H1 (cell line): ENCODE measurements around the gene GPR25. TPM values are rescaled to one million over a fixed set of nuclear protein-coding genes. Genes with fewer than 3 reads are reported as not detected.

ENCODE experiments used
- CTCF ChIA-PET: fragments of 300-600 bp; sonication (Branson Sonifier 250); formaldehyde crosslinking; loops from one replicate; lab custom pipeline; 2021; ENCODE audit not compliant: partially characterized antibody; lab: Charles Lee
- POLR2A ChIA-PET: fragments of 300-600 bp; sonication (Branson Sonifier 250); formaldehyde crosslinking; loops from one replicate; lab custom pipeline; 2021; ENCODE audit warnings: inconsistent platforms; ENCODE audit not compliant: partially characterized antibody; lab: Charles Lee
- DNase-seq, 2 experiments: peaks; one replicate each; pipeline versions ENCODE4 v3.0.0 to v3.0.0-alpha.2; 2010 to 2022; ENCODE audit warnings: low spot score in 2 of 2, low read depth in 1 of 2, mixed read lengths in 1 of 2
- FAIRE-seq: peaks from 2 replicates; lab custom pipeline; 2011; peaks lifted over from hg19 to GRCh38; lab: Jason Lieb, UNC
- H2AFZ ChIP-seq: 2 replicates; pipeline ENCODE4 v1.8.1; 2012; ENCODE audit warnings: low read length, inconsistent platforms
- H2AK5ac ChIP-seq: 2 replicates; pipeline ENCODE4 v1.6.1; 2013; ENCODE audit warnings: low read depth, low read length
- H2BK120ac ChIP-seq: replicated peaks from 2 replicates; pipeline ENCODE3; 2013; ENCODE audit warnings: low read depth, low read length, inconsistent platforms
- H2BK12ac ChIP-seq: 2 replicates; pipeline ENCODE4 v1.6.1; 2013; ENCODE audit warnings: low read depth, low read length
- H2BK15ac ChIP-seq: 2 replicates; pipeline ENCODE4 v1.6.1; 2013; ENCODE audit warnings: low read length
- H2BK20ac ChIP-seq: 2 replicates; pipeline ENCODE4 v1.6.1; 2013; ENCODE audit warnings: low read length
- H2BK5ac ChIP-seq: 2 replicates; pipeline ENCODE4 v1.6.1; 2013; ENCODE audit warnings: low read depth, low read length
- H3K14ac ChIP-seq: 2 replicates; pipeline ENCODE4 v1.6.1; 2013; ENCODE audit warnings: inconsistent platforms; ENCODE audit not compliant: insufficient read length
- H3K18ac ChIP-seq: 2 replicates; pipeline ENCODE4 v1.6.1; 2013; ENCODE audit warnings: low read length; ENCODE audit errors: extremely low read depth
- H3K23ac ChIP-seq: 2 replicates; pipeline ENCODE4 v1.6.1; 2013; ENCODE audit warnings: inconsistent platforms; ENCODE audit not compliant: insufficient read length
- H3K23me2 ChIP-seq: 2 replicates; pipeline ENCODE4 v1.6.1; 2013; ENCODE audit warnings: low read depth, low read length
- H3K27ac ChIP-seq: 2 replicates; pipeline ENCODE4 v1.6.1; 2011; ENCODE audit warnings: low read depth, low read length, inconsistent platforms
- H3K27me3 ChIP-seq, 4 experiments: replicated peaks in 1 of 4; 1 replicate in 1 of 4; 2 replicates in 3 of 4; pipeline versions ENCODE4 v1.6.1 to v1.8.1; 2011 to 2013; ENCODE audit warnings: low read length in 3 of 4, mild to moderate bottlenecking in 3 of 4, inconsistent platforms in 2 of 4, mixed read lengths in 2 of 4, moderate library complexity in 1 of 4; ENCODE audit not compliant: control insufficient read depth in 3 of 4, insufficient read depth in 3 of 4; ENCODE audit errors: extremely low read depth in 1 of 4
- H3K36me3 ChIP-seq, 4 experiments: 2 replicates each; pipeline versions ENCODE4 v1.6.1 to v1.8.1; 2011 to 2013; ENCODE audit warnings: mild to moderate bottlenecking in 4 of 4, low read length in 3 of 4, moderate library complexity in 2 of 4, control low read depth in 1 of 4, inconsistent platforms in 1 of 4; ENCODE audit not compliant: insufficient read depth in 4 of 4, control insufficient read depth in 2 of 4
- H3K4ac ChIP-seq: replicated peaks from 2 replicates; pipeline ENCODE3; 2013; ENCODE audit warnings: low read length, low read depth, mixed read lengths, inconsistent platforms; ENCODE audit not compliant: insufficient read length
- H3K4me1 ChIP-seq, 4 experiments: replicated peaks in 1 of 4; 1 replicate in 1 of 4; 2 replicates in 3 of 4; pipeline versions ENCODE4 v1.6.1 to v1.8.1; 2011 to 2013; ENCODE audit warnings: low read length in 3 of 4, inconsistent platforms in 2 of 4, mixed read lengths in 1 of 4; ENCODE audit not compliant: insufficient read depth in 4 of 4, control insufficient read depth in 3 of 4
- H3K4me2 ChIP-seq, 2 experiments: 2 replicates each; pipeline versions ENCODE4 v1.6.1 to v1.8.1; 2011 to 2013; ENCODE audit warnings: low read depth in 2 of 2, low read length in 2 of 2, control low read depth in 1 of 2, inconsistent platforms in 1 of 2, mild to moderate bottlenecking in 1 of 2; ENCODE audit not compliant: insufficient read depth in 1 of 2
- H3K4me3 ChIP-seq, 4 experiments: fragments of 200-600, 300-600 bp in 1 of 4; sonication (generic), shearing (Covaris generic), sonication (Bioruptor Twin) in 1 of 4; 2 replicates each; pipeline versions ENCODE4 v1.5.1 to v1.8.1; 2011 to 2016; ENCODE audit warnings: low read length in 4 of 4, low read depth in 3 of 4, control low read depth in 2 of 4, inconsistent platforms in 2 of 4, mild to moderate bottlenecking in 2 of 4, mixed read lengths in 1 of 4, moderate library complexity in 1 of 4; ENCODE audit not compliant: insufficient read depth in 2 of 4; ENCODE audit errors: extremely low read depth in 1 of 4
- H3K56ac ChIP-seq: replicated peaks from 2 replicates; pipeline ENCODE3; 2013; ENCODE audit warnings: low read depth, mild to moderate bottlenecking, mixed read lengths, low read length, inconsistent platforms; ENCODE audit not compliant: insufficient read length
- H3K79me1 ChIP-seq: 2 replicates; pipeline ENCODE4 v1.6.1; 2013; ENCODE audit warnings: low read depth, low read length, control low read depth
- H3K79me2 ChIP-seq, 2 experiments: 2 replicates each; pipeline versions ENCODE4 v1.6.1 to v1.8.1; 2012 to 2013; ENCODE audit warnings: low read length in 2 of 2, mild to moderate bottlenecking in 2 of 2, inconsistent platforms in 1 of 2; ENCODE audit not compliant: insufficient read depth in 2 of 2, control insufficient read depth in 1 of 2
- H3K9ac ChIP-seq, 4 experiments: replicated peaks in 1 of 4; 1 replicate in 1 of 4; 2 replicates in 3 of 4; pipeline versions ENCODE4 v1.6.1 to v1.8.1; 2011 to 2013; ENCODE audit warnings: low read depth in 3 of 4, low read length in 3 of 4, control low read depth in 2 of 4, mild to moderate bottlenecking in 2 of 4, moderate library complexity in 2 of 4, inconsistent platforms in 1 of 4; ENCODE audit errors: extremely low read depth in 1 of 4
- H3K9me3 ChIP-seq, 2 experiments: 2 replicates each; pipeline versions ENCODE4 v1.6.1 to v1.8.1; 2012 to 2013; ENCODE audit warnings: mild to moderate bottlenecking in 2 of 2, moderate library complexity in 2 of 2, control low read depth in 1 of 2, inconsistent platforms in 1 of 2, low read depth in 1 of 2, low read length in 1 of 2, mixed read lengths in 1 of 2; ENCODE audit not compliant: insufficient read depth in 2 of 2
- H4K20me1 ChIP-seq, 2 experiments: replicated peaks in 1 of 2; 2 replicates each; pipeline versions ENCODE3 to v1.8.1; 2011 to 2013; ENCODE audit warnings: inconsistent platforms in 2 of 2, low read length in 2 of 2, mild to moderate bottlenecking in 1 of 2; ENCODE audit not compliant: insufficient read depth in 2 of 2, control insufficient read depth in 1 of 2
- H4K5ac ChIP-seq: 2 replicates; pipeline ENCODE4 v1.6.1; 2013; ENCODE audit warnings: low read length, low read depth, mixed read lengths, inconsistent platforms; ENCODE audit not compliant: insufficient read length
- H4K8ac ChIP-seq: 2 replicates; pipeline ENCODE4 v1.8.0; 2013; ENCODE audit warnings: mild to moderate bottlenecking, moderate library complexity, low read length, inconsistent platforms; ENCODE audit not compliant: insufficient read depth; ENCODE audit errors: extremely low read depth
- H4K91ac ChIP-seq: replicated peaks from 2 replicates; pipeline ENCODE3; 2013; ENCODE audit warnings: low read length, mixed read lengths, inconsistent platforms; ENCODE audit not compliant: insufficient read length
- CBX5 ChIP-seq: fragments of 300-800, 300-1000 bp; sonication (generic); IDR thresholded peaks from 2 replicates; pipeline ENCODE4 v1.7.1; 2016; ENCODE audit warnings: antibody characterized with exemption, low read length, low read depth
- KDM5A ChIP-seq: fragments of 200-600 bp; IDR thresholded peaks from 2 replicates; pipeline ENCODE4 v1.7.1; 2012; ENCODE audit warnings: mild to moderate bottlenecking, low read length, inconsistent platforms, mixed read lengths
- RAD21 ChIP-seq, 2 experiments: IDR thresholded peaks in 1 of 2; conservative IDR thresholded peaks in 1 of 2; 2 replicates each; pipeline ENCODE4 v1.6.1; 2011; ENCODE audit warnings: low read depth in 2 of 2, low read length in 2 of 2, improper control_type of control experiment in 1 of 2, inconsistent platforms in 1 of 2, mild to moderate bottlenecking in 1 of 2, moderate library complexity in 1 of 2
- SIX5 ChIP-seq: IDR thresholded peaks from 2 replicates; pipeline ENCODE4 v1.6.1; 2011; ENCODE audit warnings: mild to moderate bottlenecking, low read depth, low read length
- SRF ChIP-seq: IDR thresholded peaks from 2 replicates; pipeline ENCODE4 v1.6.1; 2011; ENCODE audit warnings: mild to moderate bottlenecking, low read depth, low read length, moderate library complexity
- WGBS, 2 experiments: shearing (Covaris generic) in 1 of 2; methylation state at CpG; one replicate each; pipeline versions ENCODE4 v1.1.6 to v1.1.7; 2013 to 2015; ENCODE audit warnings: low lambda C conversion rate in 2 of 2, mixed read lengths in 2 of 2, inconsistent platforms in 1 of 2, low coverage in 1 of 2, missing lambda C conversion rate in 1 of 2; ENCODE audit not compliant: insufficient replicate concordance in 2 of 2, insufficient coverage in 1 of 2, insufficient read length in 1 of 2; ENCODE audit errors: extremely low coverage in 1 of 2, missing lambda C conversion rate in 1 of 2; 5-methylcytosine and 5-hydroxymethylcytosine counted together
- polyA plus RNA-seq, 7 experiments: library from polyadenylated mRNA; depleted of rRNA in 3 of 7; stranded (reverse) in 5 of 7; unstranded in 2 of 7; fragments of >200 nt in 5 of 7; fragments of 200-250 nt in 2 of 7; gene quantifications; 1 replicate in 5 of 7; 2 replicates in 1 of 7; 4 replicates in 1 of 7; pipeline versions ENCODE4 v1.2.1 to v1.2.3, GENCODE V29; 2011 to 2013; ENCODE audit warnings: missing spikeins in 2 of 7, mixed read lengths in 2 of 7
- total RNA-seq: library from RNA; stranded (reverse); fragmentation: NEBNext Ultra II Directional; extraction: Animal tissue kit (Norgen Biotek cat#: 25700); gene quantifications from 2 replicates; pipeline ENCODE4 v1.2.1, GENCODE V29; 2021

The GPR25 gene
- total and polyA plus RNA-seq, 2 of the 8 experiments (the other 6 are each of a cell fraction or from before 2014, with no cell fraction given) = not detected

GRCh38 chr1:200890818-200891773 lies 18.3 kb downstream of the GPR25 start:
- Histone ChIP-seq H2BK15ac (no peak overlapping the region; the same call in 1 of the 2 replicates), H3K4ac (no peak overlapping the region), H3K14ac (no peak overlapping the region), H3K79me1 (peaks cover 7% of the 10 kb centered on the region), H2BK120ac (peak overlapping the region; percentile 91), H3K56ac (peak overlapping the region; percentile 91), H2AFZ (no peak overlapping the region), H3K27me3 (no peaks in the 10 kb centered on the region), H2AK5ac (peak overlapping the region; percentile 33; the same call in 1 of the 2 replicates), H3K4me2 (peak overlapping the region; percentile 79 to 95), H4K5ac (peak overlapping the region; percentile 79), H3K4me3 (peak overlapping the region; percentile 67 to 90 (median 75)), H3K18ac (peak overlapping the region; percentile 98), H3K23ac (no peak overlapping the region), H3K9ac (peak overlapping the region; percentile 92 to 98 (median 95)), H4K20me1 (peaks cover 2 to 7% of the 10 kb centered on the region in 2 experiments), H3K36me3 (no peaks in the 10 kb centered on the region), H4K8ac (peak overlapping the region; percentile 99), H3K4me1 (peaks cover 15 to 49% (median 34%) of the 10 kb centered on the region in 4 experiments), H2BK20ac (no peak overlapping the region), H3K27ac (peak overlapping the region; percentile 99), H2BK5ac (peak overlapping the region; percentile 97), H2BK12ac (peak overlapping the region; percentile 82), H3K23me2 (peaks cover 8% of the 10 kb centered on the region), H3K9me3 (no peaks in the 10 kb centered on the region), H3K79me2 (peaks cover 3 to 41% of the 10 kb centered on the region in 2 experiments), H4K91ac (peak overlapping the region; percentile 98)
- 3% methylated on average over 50 of the region's 72 CpGs; no CpG with 5 or more reads in 1 of the 2 experiments for WGBS, 2 experiments
- CTCF ChIA-PET = interaction anchor here (0.6 to 8.6 kb wide), 17 partner anchors 11 to 269 kb away, joined by 3 to 47 read pairs (median 5); partner anchors contain the start of gene GPR25
- DNase-seq (peak in 1 of 2 experiments; percentile 86), FAIRE-seq (no peak)
- POLR2A ChIA-PET = interaction anchor here (0.6 to 11.2 kb wide), 31 partner anchors 12 to 526 kb away, joined by 3 to 208 read pairs (median 4); partner anchors contain the start of genes DDX59, GPR25, KIF14 and KIF21B
- TF ChIP-seq RAD21 (IDR thresholded peaks at IDR 0.05 in 1 of 2, conservative IDR thresholded peaks at IDR 0.05 in 1 of 2; ENCODE audit: low read depth in 2 of 2, low read length in 2 of 2) = peak; percentile 42 to 53
- no peak for TF ChIP-seq KDM5A
- TF ChIP-seq SRF = no peak
- no peak for TF ChIP-seq CBX5
- TF ChIP-seq SIX5 = 0 out of 2 replicates have a peak, but pooled peaks have one; percentile 29
